HG02973 (cell line): ENCODE data around the gene CLEC4D.
"Not testable (repeated sequence)": the region's sequence is repeated elsewhere in the genome, so short reads cannot be mapped to it uniquely, and the experiment has no call there.

Source experiments
- ATAC-seq: cut with Tn5 transposase; IDR thresholded peaks from one replicate; pipeline ENCODE4 v1.9.1; 2021; ENCODE audit warnings: moderate library complexity; ENCODE audit not compliant: unreplicated experiment

The CLEC4D gene

DNA sequence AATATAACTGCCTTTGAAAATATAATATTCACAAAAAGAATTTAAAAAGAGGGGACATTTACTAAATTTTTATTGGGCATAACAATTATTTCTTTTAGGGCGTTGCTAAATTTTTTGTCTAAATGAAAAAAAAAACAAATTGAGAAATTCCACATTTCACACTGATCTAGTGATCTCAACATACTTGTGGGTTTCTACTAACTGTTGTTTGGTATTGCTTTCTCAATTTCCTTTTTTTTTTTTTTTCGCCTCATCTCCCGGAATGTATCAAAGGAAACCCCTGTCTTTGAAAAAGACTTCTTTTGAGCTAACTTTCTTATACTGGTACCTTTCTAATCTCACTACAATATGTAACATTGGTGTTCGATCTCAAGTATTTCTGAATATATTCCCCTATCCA is at the start of gene CLEC4D:
Gene CLEC4D, plus strand, starts transcription at position 248 of the 400 bp plus-strand sequence. CDS start 230 bp downstream, outside the sequence.
- no peak for ATAC-seq

DNA sequence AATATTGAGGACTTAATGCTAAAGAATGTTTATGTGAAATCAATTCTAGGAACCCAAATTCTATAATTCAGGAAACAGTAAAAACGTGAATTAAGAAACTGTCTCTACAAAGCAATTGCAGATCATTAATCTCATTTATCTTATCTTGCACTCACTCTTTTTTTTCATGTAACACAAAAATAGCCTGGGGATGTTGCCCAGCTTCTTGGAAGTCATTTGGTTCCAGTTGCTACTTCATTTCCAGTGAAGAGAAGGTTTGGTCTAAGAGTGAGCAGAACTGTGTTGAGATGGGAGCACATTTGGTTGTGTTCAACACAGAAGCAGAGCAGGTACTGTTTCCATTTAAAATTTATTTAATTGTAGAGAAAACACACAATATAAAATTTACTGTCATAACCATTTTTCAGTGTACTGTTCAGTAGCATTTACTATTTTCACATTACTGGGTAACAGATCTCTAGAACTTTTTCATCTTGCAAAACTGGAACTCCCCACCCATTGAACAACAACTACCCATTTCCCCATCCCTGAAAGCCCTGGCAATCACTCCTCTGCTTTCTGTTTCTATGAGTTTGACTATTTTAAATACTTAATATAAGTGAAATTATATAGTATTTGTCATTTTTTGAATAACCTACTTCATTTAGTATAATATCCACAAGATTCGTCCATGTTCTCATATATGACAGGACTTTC is 47.9 kb upstream of the CLEC4D start:
- ATAC-seq = no peak

- ATAC-seq = no peak
Measured at GRCh38 chr12:8466241-8466640, 47.1 kb upstream of the CLEC4D start.

DNA sequence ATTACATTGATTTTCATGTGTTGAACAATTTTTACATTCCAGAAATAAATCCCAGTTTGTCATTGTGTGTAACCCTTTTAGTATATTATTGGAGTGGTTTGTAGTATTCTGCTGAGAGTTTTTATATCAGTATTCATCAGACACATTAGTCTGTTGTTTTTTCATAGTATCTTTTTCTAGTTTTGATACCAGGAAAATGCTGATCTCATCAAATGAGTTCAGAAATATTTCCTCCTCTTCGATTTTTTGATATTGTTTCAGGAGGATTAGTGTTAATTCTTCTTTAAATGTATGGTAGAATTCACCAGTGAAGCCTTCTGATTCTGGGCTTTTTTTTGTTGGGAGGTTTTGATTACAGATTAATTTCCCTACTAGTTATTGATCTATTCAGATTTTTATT is 42.2 kb upstream of the CLEC4D start:
- ATAC-seq = no peak

DNA sequence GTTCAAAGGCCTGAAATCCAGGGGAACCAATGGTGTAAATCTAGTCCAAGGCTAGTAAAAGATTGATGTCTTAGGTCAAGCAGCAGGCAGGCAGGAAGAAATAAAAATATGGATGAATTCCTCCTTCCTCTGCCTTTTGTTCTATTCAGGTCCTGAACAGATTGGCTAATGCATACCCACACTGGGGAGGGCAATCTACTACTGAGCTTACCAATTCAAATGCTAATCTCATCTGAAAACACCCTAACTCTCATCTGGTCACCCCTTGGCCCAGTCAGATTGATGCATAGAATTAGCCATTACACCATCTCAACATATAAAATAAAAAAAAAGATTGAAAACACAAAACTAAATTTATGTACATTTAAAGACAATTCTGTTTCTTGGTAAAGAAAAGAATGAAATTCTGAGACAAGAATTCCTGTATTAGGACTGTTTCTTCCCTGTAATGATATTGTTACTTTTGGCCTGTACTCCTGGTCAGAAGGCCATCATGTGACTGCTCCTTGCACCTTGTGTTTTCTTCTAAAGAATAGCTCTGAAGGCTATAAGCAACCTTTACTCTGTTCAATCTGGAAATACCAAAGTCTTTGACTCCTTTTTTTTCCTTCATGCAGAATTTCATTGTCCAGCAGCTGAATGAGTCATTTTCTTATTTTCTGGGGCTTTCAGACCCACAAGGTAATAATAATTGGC is 37.6 kb upstream of the CLEC4D start:
- ATAC-seq = no peak

- no peak for ATAC-seq
Measured at GRCh38 chr12:8482571-8483061, 30.7 kb upstream of the CLEC4D start.

GRCh38 chr12:8483079-8483478 is 30.2 kb upstream of the CLEC4D start:
- ATAC-seq = no peak

GRCh38 chr12:8491646-8492530 is 21.4 kb upstream of the CLEC4D start:
- no peak for ATAC-seq

- ATAC-seq = peak; percentile 98
Measured at GRCh38 chr12:8493084-8493483, 20.2 kb upstream of the CLEC4D start.

- ATAC-seq = not testable (repeated sequence)
Measured at GRCh38 chr12:8495671-8496070, 17.6 kb upstream of the CLEC4D start.

DNA sequence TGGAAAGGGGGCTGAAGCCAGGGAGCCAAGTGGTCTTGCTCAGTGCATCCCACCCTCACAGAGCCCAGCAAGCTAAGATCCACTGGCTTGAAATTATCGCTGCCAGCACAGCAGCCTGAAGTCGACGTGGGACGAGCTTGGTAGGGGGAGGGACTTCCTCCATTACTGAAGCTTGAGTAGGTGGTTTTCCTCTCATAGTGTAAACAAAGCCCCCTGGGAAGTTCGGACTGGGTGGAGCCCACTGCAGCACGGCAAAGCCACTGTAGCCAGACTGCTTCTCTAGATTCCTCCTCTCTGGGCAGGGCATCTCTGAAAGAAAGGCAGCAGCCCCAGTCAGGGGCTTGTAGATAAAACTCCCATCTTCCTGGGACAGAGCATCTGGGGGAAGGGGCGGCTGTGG is 17.2 kb upstream of the CLEC4D start:
- not testable (repeated sequence) for ATAC-seq

GRCh38 chr12:8499616-8500015 is 13.7 kb upstream of the CLEC4D start:
- ATAC-seq = no peak

- ATAC-seq = no peak
Measured at GRCh38 chr12:8501720-8502119, 11.6 kb upstream of the CLEC4D start.

DNA sequence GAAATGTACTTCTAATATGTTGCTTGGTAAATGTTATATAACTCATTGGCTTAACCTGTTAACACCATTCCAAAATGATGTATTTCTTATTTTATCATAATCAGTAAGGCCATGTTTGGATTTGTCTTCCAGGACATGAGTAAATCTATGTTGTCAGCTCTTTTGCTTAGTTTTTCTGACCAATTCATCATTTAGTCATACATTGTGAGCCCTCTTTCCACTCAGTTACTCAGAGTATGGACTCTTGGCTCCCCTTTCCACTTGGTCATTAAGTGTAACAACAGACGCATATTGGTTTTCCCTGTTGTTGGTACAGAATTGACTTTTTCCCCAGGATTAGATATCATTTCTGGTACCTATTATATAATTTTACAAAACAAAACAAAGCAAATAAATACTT is 9.0 kb upstream of the CLEC4D start:
- no peak for ATAC-seq

DNA sequence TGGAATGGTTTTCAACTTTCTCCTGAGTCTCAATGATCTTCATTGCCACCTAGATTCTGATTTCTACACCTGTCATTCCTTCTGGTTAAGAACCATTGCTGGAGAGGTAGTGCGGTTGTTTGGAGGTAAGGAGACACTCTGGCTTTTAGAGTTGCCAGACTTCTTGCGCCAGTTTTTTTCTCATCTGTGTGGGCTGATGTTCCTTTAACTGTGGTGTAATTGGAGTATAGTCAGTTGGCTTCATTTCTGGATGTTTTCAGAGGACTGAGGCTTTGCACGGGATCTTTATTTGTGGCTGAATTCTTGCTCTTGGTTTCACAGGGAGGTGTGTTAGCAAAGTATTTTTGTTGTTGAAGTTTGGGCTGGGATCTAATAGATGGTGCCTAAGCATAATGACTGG is 5.7 kb upstream of the CLEC4D start:
- no peak for ATAC-seq

DNA sequence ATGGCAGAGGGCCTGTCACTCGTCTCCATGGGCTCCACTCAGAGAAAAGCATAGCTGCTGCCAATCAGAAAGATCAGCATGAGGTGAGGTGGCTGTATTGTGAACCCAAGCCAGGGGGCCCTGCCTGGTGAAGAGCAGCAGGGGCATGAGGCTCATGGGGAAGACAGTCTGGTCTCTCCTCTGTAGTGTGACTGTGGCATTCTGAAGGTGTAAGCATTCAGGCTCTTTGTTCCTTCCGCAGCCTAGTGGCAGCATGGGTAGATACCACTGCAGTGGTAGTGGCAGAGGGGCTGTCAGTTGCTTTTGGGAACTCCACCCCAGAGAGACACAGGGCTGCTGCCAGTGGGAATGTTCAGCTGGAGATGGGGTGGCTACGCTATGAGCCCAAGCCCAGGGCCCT is 5.1 kb upstream of the CLEC4D start:
- ATAC-seq = no peak

DNA sequence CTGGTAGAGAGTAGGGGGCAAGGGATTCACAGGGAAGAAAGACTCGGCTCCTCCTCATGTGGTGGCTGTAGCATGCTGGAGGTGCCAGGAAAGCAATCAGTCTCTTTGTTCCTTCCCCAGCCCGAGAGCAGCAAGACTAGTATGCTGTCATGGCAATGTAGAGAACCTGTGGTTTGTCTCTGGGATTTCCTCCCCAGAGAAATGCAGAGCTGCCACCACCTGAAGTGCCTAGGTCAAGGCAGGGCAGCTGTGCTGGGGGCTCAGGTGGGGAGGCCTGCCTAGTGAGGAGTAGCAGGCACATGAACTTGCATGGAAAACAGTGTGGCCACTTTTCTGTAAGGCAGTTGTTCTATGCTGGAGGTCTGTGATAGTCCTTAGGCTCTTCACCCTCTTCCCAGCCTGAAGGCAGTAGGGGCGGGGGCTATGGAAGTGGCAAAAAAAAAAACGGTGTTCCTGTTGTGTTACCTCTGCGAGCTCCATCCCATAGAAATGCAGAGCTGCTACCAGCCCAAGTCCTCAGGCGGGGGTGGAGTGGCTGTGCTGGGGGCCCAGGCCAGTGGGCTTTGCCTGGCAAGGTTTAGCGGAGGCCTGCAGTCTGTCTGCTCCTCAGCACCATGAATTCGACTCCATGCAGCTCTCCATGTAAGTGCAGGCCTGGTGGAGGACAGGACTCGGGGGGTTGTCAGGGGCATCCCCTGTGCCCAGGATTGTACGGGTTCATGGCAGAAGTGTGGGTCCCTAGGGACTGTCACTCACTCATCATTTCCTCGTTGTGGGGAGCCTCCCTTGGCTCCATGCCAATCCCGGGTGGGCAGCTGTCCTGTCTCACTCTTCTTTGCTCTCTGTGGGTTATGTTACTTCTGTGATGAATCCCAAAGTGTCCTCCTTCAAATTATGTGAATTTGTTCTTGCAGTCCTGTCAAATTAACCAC is 4.1 kb upstream of the CLEC4D start:
- ATAC-seq = no peak

DNA sequence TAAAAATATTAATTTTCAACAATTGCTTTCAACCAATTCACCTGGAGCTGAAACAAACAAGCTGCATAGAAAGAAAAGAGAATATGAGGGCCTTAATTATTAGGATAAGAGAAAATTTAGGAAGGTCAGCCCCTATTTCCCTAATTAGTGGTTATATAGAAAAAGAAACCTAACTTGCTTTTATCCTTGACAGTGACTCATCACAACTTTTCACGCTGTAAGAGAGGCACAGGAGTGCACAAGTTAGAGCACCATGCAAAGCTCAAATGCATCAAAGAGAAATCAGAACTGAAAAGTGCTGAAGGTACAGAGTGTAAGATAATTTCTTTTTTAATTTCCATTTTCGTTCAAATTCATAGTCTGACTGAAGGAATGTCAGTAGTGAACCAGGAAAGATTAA is 4.7 kb downstream of the CLEC4D start:
- ATAC-seq = no peak

- ATAC-seq = no peak
Measured at GRCh38 chr12:8519171-8519570, 5.9 kb downstream of the CLEC4D start.
